Activated T-cell treated with anti-CD3 and anti-CD28 coated beads, Interleukin-2, amount 50 U/mL, for 48 hours (primary cell): ENCODE data around the gene GRIN2D.
A peak's percentile ranks its signal among the peaks of the same experiment; 100 is the strongest.
"Not testable (repeated sequence)": the region's sequence is repeated elsewhere in the genome, so short reads cannot be mapped to it uniquely, and the experiment has no call there.

ENCODE experiments used
- DNase-seq, 2 experiments: peaks; one replicate each; pipeline ENCODE4 v3.0.0-alpha.2; 2020

GRIN2D gene

GRCh38 chr19:48371771-48372170 is 21.7 kb upstream of the GRIN2D start:
- not testable (repeated sequence) for DNase-seq

DNA sequence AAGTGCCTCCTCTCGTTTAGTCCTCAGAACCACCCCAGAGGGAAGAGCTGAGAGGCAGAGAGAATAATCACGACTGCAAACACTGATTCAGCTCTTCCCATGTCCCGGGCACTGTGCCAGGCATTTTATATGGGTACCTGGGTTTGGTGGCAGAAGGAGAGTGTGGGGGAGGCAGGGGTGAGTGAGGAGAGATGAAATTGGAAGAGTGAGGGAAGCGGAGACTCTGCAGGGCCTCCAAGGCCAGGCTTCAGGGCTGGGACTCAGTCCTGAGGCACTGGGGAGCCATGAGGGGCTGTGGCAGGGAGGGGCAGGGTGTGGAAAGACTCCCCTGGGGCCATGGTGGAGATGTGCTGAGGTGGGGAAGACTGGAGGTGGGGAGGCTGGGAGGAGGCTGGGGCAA is 20.6 kb upstream of the GRIN2D start:
- no peak for DNase-seq

DNA sequence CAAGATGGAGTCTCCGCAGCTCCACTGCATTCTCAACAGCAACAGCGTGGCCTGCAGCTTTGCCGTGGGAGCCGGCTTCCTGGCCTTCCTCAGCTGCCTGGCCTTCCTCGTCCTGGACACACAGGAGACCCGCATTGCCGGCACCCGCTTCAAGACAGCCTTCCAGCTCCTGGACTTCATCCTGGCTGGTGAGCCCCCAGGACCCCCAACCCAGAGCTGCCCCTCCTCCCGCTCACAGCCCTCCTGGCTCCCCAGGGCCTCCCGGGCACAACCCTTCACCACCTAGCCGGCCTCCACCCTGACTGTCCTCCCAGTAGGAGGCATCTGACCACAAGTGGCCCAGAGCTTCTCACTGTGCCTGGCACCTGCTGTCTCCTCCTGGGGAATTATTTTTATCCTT is 19.9 kb upstream of the GRIN2D start:
- no peak for DNase-seq

DNA sequence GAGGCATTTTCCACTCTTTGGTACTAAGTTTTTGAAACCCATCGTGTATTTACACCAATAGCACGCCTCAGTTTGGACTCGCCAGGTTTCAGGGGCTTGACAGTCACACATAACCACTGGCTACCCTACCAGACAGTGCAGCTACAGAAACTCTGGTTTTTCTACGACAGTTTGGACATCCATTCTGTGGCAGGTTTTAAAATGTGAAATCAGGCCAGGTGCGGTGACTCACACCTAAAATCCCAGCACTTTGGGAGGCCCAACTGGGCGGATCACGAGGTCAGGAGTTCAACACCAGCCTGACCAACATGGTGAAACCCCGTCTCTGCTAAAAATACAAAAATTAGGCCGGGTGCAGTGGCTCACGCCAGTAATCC is 15.3 kb upstream of the GRIN2D start:
- no peak for DNase-seq

DNA sequence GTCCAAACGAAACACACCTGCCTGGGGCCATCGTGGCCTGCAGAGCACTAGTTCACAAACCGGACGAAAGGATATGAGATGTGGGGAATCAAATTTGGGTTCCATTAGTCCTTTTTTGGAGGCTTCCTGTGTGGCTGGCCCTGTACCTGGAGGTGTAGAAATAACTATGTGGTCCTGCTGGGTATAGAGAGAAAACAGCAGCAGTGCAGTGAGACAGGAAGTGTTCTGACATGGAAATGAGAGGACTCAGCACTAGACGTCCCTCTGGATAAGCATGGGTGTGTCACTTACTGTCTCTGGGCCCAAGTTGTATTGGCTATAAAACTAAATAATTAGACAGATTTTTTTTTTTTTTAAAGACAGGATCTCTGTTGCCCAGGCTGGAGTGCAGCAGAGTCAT is 14.4 kb upstream of the GRIN2D start:
- no peak for DNase-seq

DNA sequence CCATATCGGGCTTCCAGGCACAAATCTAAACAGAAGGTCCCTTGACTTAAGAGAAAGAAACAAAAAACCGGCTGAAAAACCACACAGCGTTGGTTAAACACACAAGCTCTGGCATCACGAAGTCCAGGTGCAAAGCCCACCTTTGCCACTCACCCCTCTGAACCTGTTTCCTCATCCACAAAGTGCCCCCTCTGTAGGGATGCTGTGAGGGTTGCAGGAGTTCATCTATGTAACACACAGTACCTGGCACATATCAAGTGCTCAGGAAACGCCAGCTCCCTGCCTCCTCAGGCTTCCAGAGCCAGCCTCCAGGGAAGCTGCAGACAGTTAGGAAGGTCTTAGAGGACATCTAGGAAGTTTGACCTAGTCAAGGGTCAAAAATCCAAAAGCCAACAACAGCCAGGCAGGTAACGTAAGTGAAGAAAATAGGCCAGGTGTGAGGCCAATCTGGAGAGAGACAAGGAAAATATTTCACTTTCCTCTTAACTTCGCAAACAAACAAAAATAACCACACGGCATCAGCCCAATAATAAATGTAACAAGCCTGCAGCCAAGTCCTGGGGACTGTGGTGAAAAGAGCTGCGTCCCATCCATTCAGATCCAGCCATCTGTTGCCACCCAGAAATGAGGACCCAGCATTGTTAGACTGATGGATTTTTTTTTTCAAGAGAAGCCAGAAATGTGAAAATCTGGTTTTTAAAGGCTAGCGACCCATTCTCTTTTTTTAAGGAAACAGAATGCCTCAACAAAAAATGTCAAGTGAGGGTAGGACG is 12.1 kb upstream of the GRIN2D start:
- no peak for DNase-seq

GRCh38 chr19:48382286-48382685 is 11.2 kb upstream of the GRIN2D start:
- DNase-seq: no peak

GRCh38 chr19:48385461-48386087 is 7.9 kb upstream of the GRIN2D start:
- DNase-seq: no peak

GRCh38 chr19:48386981-48387380 is 6.5 kb upstream of the GRIN2D start:
- DNase-seq: no peak

GRCh38 chr19:48390188-48391099 is 3.0 kb upstream of the GRIN2D start:
- peak; percentile 76 to 81 for DNase-seq

- peak; percentile 80 to 87 for DNase-seq
Observed at GRCh38 chr19:48391100-48392005, 2.1 kb upstream of the GRIN2D start, which contains the start of gene KDELR1. Gene KDELR1 (minus strand): TSS chr19:48391551. CDS start chr19:48391358, 193 bp downstream.

DNA sequence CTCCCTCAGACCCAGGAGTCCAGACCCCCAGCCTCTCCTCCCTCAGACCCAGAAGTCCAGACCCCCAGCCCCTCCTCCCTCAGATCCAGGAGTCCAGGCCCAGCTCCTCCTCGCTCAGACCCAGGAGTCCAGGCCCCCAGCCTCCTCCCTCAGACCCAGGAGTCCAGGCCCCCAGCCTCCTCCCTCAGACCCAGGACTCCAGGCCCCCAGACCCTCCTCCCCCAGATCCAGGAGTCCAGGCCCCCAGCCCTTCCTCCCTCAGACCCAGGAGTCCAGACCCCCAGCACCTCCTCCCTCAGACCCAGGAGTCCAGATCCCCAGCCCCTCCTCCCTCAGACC is 1.5 kb upstream of the GRIN2D start:
- not testable (repeated sequence) for DNase-seq

GRCh38 chr19:48392860-48393558 is 459 bp upstream of the GRIN2D start:
- no peak for DNase-seq

GRCh38 chr19:48394331-48395169 is 1.1 kb downstream of the GRIN2D start:
- DNase-seq: peak in 1 of 2 experiments; percentile 27

GRCh38 chr19:48395170-48395455 is 1.6 kb downstream of the GRIN2D start:
- DNase-seq: no peak

GRCh38 chr19:48395499-48395898 is 2.0 kb downstream of the GRIN2D start:
- no peak for DNase-seq

GRCh38 chr19:48396016-48396823 is 2.8 kb downstream of the GRIN2D start:
- DNase-seq: peak in 1 of 2 experiments; percentile 23

- DNase-seq: no peak
Observed at GRCh38 chr19:48396824-48397176, 3.3 kb downstream of the GRIN2D start.

DNA sequence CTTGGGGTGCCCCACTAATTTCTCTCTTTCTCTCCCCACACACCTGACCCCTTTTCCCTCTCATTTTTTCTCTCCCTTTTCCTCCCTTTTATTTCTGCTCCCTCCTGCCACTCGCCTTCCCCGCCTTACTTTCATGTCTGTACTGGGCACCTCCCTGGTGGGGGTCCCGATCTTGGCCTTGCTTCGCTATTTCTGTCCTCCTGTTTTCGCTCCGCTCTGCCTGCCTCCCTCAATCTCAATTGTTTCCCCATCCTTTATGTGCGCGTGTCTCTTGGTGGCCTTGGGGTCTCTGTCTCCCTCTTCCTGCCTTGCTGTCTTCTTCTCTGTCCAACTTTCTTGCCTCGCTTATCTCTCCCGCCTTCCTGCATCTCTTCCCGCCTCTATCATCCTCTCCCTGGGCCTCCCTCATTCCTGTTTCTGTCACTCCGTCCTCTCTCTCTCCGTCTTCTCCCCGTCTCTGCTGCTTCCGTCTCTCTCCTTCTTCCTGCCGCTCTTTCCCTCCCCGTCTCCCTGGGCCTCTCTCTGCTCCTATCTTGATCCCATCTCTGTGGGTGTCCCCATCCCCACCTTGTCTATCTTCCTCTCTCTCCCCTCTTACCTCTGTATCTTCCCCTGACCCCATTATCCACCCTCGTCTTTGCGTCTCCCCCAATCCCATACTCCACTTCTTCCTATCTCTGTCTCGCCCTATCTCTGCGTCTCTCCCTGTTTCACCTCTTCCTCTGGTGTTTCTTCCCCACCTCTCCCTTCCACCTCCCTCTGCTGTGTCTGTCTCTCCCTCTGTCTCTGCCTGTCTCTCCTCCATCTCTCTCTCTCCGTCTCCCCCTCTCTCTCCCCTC is 4.0 kb downstream of the GRIN2D start:
- DNase-seq: peak in 1 of 2 experiments; percentile 25

GRCh38 chr19:48398102-48398374 is 4.6 kb downstream of the GRIN2D start:
- DNase-seq: peak in 1 of 2 experiments; percentile 51
